ENCODE results near the gene FAM53A.

DNA sequence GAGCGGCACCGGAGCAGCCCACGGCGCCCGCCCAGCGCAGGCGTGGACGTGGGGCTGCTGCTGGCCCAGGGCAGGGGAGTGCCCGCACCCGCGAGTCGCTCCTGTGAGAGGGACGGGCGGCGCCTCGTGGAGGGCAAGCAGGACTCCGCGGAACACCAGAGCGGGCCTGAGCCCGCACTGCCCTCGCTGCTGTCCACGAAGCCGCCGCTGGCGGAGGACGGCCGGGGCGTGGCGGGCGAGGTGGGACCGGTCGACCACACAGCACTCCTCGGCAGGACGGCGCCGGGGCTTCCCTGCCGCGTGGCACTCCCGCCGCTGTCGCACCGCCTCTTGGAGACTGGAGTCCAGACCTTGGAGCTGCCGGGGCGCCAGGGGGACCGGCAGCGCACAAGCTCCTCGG, 29.0 kb downstream of the FAM53A start:
- TF ChIP-seq LARP7 (IDR thresholded peaks at IDR 0.05) (no peak), POLR2A (IDR thresholded peaks at IDR 0.05; ENCODE audit: low read depth, low read length) (no peak), BACH1 (IDR thresholded peaks at IDR 0.05; ENCODE audit: borderline replicate concordance) (no peak), EZH2 (IDR thresholded peaks at IDR 0.05; ENCODE audit: borderline replicate concordance, control insufficient read depth, low read depth, low read length) (no peak), CTCF (IDR thresholded peaks at IDR 0.05 in 2 of 3, conservative IDR thresholded peaks at IDR 0.05 in 1 of 3; ENCODE audit: control insufficient read depth in 2 of 3, extremely low read depth in 1 of 3, insufficient read depth in 1 of 3, low read depth in 3 of 3, low read length in 3 of 3) (no peak), EGR1 (IDR thresholded peaks at IDR 0.05; ENCODE audit: borderline replicate concordance in 1 of 2, low read depth in 2 of 2, low read length in 2 of 2) (no peak), POLR2AphosphoS5 (IDR thresholded peaks at IDR 0.05; ENCODE audit: low read length) (no peak), BHLHE40 (IDR thresholded peaks at IDR 0.05; ENCODE audit: borderline replicate concordance in 1 of 2, low read depth in 2 of 2, low read length in 1 of 2) (no peak)

Measured in GM12878 (cell line).